K562 (cell line): ENCODE measurements around the gene POLD4. TPM values are rescaled to one million over a fixed set of nuclear protein-coding genes. Genes with fewer than 3 reads are reported as not detected.

Source experiments
- CBX8 ChIP-seq: fragments of 200-600 bp; sonication (generic); IDR thresholded peaks from 2 replicates; pipeline ENCODE4 v1.6.1; 2012; ENCODE audit warnings: borderline replicate concordance, mixed run types, low read depth, mild to moderate bottlenecking, moderate library complexity, mixed read lengths, low read length, control low read depth, inconsistent platforms; ENCODE audit not compliant: poor library complexity, severe bottlenecking; ENCODE audit errors: extremely low read depth
- CTCF ChIP-seq, 3 experiments: IDR thresholded peaks in 2 of 3; conservative IDR thresholded peaks in 1 of 3; 2 replicates each; pipeline ENCODE4 v1.5.1; 2011 to 2012; ENCODE audit warnings: low read length in 3 of 3, mild to moderate bottlenecking in 3 of 3, control low read depth in 2 of 3, improper control_type of control experiment in 1 of 3, inconsistent platforms in 1 of 3, low read depth in 1 of 3, mixed read lengths in 1 of 3, moderate library complexity in 1 of 3; ENCODE audit not compliant: insufficient read depth in 2 of 3
- HINFP ChIP-seq: fragments of 450-650 bp; conservative IDR thresholded peaks from 2 replicates; pipeline ENCODE4 v1.6.1; 2016; ENCODE audit warnings: missing genetic modification characterization, low read depth, mild to moderate bottlenecking, control low read depth, missing compliant biosample characterization
- NCOR1 ChIP-seq: fragments of 450-650 bp; IDR thresholded peaks from 2 replicates; pipeline ENCODE4 v1.6.1; 2016; ENCODE audit warnings: mild to moderate bottlenecking, moderate library complexity
- SNIP1 ChIP-seq: fragments of 450-650 bp; IDR thresholded peaks from 2 replicates; pipeline ENCODE4 v1.7.1; 2017; ENCODE audit warnings: low read depth, mild to moderate bottlenecking
- SP2 ChIP-seq: IDR thresholded peaks from 2 replicates; pipeline ENCODE4 v1.6.1; 2011; ENCODE audit warnings: mild to moderate bottlenecking, low read depth, low read length, moderate library complexity; ENCODE audit not compliant: poor library complexity, severe bottlenecking; ENCODE audit errors: extremely low read depth
- ZC3H8 ChIP-seq: fragments of 450-650 bp; IDR thresholded peaks from 2 replicates; pipeline ENCODE4 v1.6.1; 2017
- polyA plus RNA-seq, 8 experiments: library from polyadenylated mRNA; depleted of rRNA in 4 of 8; stranded (reverse) in 5 of 8; unstranded in 3 of 8; fragments of >200 nt; fragmentation: Nextera tagmentation in 2 of 8; fragmentation: Illumina TruSeq in 1 of 8; extraction: Ambion mirVana in 2 of 8; extraction: Trizol in 1 of 8; gene quantifications; 2 replicates each; pipeline versions ENCODE4 v1.2.1 to v1.2.3, GENCODE V29; 2011 to 2014; ENCODE audit warnings: inconsistent platforms in 1 of 8, missing spikeins in 1 of 8
- total RNA-seq, 7 experiments: library from RNA; depleted of rRNA in 6 of 7; stranded (reverse); fragments of >200 nt in 6 of 7; fragmentation: Illumina TruSeq in 2 of 7; extraction: Trizol in 2 of 7; gene quantifications; 2 replicates each; pipeline versions ENCODE4 v1.2.1 to v1.2.3, GENCODE V29; 2011 to 2021; ENCODE audit warnings: low replicate concordance in 1 of 7
- TF ChIP-seq, protein P1 (sequence below), 2 experiments: fragments of 450-650 bp in 1 of 2; sonication (generic) in 1 of 2; formaldehyde crosslinking in 1 of 2; IDR thresholded peaks; 2 replicates each; pipeline versions ENCODE4 v1.7.1 to v1.9.0; 2016 to 2022; ENCODE audit warnings: inconsistent platforms in 1 of 2, mild to moderate bottlenecking in 1 of 2, missing genetic modification reagents in 1 of 2
- TF ChIP-seq, protein P2 (sequence below): fragments of 450-650 bp; IDR thresholded peaks from 2 replicates; pipeline ENCODE4 v1.6.1; 2016; ENCODE audit warnings: low read depth, mild to moderate bottlenecking, moderate library complexity
- TF ChIP-seq, protein P3 (sequence below): sonication (generic); IDR thresholded peaks from 2 replicates; pipeline ENCODE4 v1.6.1; 2016

The POLD4 gene
- total and polyA plus RNA-seq, 9 of the 15 experiments (the other 6 are each of a cell fraction or from before 2014, with no cell fraction given), result 5.8 to 64.5 (median 18.3) TPM

GRCh38 chr11:67373648-67374570 is 20.6 kb upstream of the POLD4 start (continued):
- TF ChIP-seq, protein P1, sequence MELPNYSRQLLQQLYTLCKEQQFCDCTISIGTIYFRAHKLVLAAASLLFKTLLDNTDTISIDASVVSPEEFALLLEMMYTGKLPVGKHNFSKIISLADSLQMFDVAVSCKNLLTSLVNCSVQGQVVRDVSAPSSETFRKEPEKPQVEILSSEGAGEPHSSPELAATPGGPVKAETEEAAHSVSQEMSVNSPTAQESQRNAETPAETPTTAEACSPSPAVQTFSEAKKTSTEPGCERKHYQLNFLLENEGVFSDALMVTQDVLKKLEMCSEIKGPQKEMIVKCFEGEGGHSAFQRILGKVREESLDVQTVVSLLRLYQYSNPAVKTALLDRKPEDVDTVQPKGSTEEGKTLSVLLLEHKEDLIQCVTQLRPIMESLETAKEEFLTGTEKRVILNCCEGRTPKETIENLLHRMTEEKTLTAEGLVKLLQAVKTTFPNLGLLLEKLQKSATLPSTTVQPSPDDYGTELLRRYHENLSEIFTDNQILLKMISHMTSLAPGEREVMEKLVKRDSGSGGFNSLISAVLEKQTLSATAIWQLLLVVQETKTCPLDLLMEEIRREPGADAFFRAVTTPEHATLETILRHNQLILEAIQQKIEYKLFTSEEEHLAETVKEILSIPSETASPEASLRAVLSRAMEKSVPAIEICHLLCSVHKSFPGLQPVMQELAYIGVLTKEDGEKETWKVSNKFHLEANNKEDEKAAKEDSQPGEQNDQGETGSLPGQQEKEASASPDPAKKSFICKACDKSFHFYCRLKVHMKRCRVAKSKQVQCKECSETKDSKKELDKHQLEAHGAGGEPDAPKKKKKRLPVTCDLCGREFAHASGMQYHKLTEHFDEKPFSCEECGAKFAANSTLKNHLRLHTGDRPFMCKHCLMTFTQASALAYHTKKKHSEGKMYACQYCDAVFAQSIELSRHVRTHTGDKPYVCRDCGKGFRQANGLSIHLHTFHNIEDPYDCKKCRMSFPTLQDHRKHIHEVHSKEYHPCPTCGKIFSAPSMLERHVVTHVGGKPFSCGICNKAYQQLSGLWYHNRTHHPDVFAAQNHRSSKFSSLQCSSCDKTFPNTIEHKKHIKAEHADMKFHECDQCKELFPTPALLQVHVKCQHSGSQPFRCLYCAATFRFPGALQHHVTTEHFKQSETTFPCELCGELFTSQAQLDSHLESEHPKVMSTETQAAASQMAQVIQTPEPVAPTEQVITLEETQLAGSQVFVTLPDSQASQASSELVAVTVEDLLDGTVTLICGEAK (IDR thresholded peaks at IDR 0.05), result peak; percentile 45
- TF ChIP-seq, protein P1 (CRISPR knock-in tag; IDR thresholded peaks at IDR 0.05), result no peak
- TF ChIP-seq ZC3H8, result no peak
- TF ChIP-seq, protein P2, sequence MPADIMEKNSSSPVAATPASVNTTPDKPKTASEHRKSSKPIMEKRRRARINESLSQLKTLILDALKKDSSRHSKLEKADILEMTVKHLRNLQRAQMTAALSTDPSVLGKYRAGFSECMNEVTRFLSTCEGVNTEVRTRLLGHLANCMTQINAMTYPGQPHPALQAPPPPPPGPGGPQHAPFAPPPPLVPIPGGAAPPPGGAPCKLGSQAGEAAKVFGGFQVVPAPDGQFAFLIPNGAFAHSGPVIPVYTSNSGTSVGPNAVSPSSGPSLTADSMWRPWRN, result no peak
- TF ChIP-seq CBX8, result no peak
- no peak; the same call in 1 of the 2 replicates for TF ChIP-seq SNIP1
- no peak for TF ChIP-seq NCOR1
- TF ChIP-seq, protein P3, sequence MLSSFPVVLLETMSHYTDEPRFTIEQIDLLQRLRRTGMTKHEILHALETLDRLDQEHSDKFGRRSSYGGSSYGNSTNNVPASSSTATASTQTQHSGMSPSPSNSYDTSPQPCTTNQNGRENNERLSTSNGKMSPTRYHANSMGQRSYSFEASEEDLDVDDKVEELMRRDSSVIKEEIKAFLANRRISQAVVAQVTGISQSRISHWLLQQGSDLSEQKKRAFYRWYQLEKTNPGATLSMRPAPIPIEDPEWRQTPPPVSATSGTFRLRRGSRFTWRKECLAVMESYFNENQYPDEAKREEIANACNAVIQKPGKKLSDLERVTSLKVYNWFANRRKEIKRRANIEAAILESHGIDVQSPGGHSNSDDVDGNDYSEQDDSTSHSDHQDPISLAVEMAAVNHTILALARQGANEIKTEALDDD, result peak; percentile 85
- TF ChIP-seq HINFP (tag), result no peak
- no peak for TF ChIP-seq SP2
- peak; percentile 61 to 74 (median 67) for TF ChIP-seq CTCF (IDR thresholded peaks at IDR 0.05 in 2 of 3, conservative IDR thresholded peaks at IDR 0.05 in 1 of 3; ENCODE audit: insufficient read depth in 2 of 3, low read depth in 1 of 3, low read length in 3 of 3)
